ENCODE data around the gene EPHB3. TPM values are rescaled to one million over a fixed set of nuclear protein-coding genes. Genes with fewer than 3 reads are reported as not detected.

Gene EPHB3
- total RNA-seq, 1 donor from 2014 or later, result 7.8 TPM

DNA sequence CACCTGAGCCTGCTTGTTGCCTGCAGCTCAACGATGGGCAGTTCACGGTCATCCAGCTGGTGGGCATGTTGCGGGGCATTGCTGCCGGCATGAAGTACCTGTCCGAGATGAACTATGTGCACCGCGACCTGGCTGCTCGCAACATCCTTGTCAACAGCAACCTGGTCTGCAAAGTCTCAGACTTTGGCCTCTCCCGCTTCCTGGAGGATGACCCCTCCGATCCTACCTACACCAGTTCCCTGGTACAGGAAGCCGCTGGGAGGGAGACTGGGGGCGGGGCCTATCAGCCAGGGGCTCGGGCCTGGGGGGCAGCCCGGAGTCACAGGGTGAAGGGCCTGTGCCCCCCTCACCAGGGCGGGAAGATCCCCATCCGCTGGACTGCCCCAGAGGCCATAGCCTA is 18.8 kb downstream of the EPHB3 start:
- Histone ChIP-seq H3K4me1 (peaks cover 3% of the 10 kb centered on the region), H3K27me3 (no peaks in the 10 kb centered on the region), H3K9me3 (no peaks in the 10 kb centered on the region), H3K27ac (no peak overlapping the region), H3K36me3 (peaks cover 36% of the 10 kb centered on the region), H3K4me3 (no peak overlapping the region)
- no peak for ATAC-seq
- no peak for TF ChIP-seq CTCF (IDR thresholded peaks at IDR 0.05)
- DNase-seq, result no peak
- intact Hi-C loops (cut with DNase I), result no loop called here

DNA sequence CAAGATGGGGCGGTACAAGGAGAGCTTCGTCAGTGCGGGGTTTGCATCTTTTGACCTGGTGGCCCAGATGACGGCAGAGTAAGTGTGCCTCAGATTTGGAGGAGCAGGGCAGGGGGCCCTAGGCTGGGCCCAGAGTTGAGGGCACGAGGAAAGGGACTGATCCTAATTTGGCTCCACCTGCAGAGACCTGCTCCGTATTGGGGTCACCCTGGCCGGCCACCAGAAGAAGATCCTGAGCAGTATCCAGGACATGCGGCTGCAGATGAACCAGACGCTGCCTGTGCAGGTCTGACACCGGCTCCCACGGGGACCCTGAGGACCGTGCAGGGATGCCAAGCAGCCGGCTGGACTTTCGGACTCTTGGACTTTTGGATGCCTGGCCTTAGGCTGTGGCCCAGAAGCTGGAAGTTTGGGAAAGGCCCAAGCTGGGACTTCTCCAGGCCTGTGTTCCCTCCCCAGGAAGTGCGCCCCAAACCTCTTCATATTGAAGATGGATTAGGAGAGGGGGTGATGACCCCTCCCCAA is 19.8 kb downstream of the EPHB3 start:
- Histone ChIP-seq H3K4me3 (no peak overlapping the region), H3K4me1 (peaks cover 3% of the 10 kb centered on the region), H3K27me3 (no peaks in the 10 kb centered on the region), H3K9me3 (no peaks in the 10 kb centered on the region), H3K36me3 (peaks cover 36% of the 10 kb centered on the region), H3K27ac (no peak overlapping the region)
- ATAC-seq, result no peak
- intact Hi-C loops (cut with DNase I), result no loop called here
- TF ChIP-seq CTCF (IDR thresholded peaks at IDR 0.05), result no peak
- no peak for DNase-seq

DNA sequence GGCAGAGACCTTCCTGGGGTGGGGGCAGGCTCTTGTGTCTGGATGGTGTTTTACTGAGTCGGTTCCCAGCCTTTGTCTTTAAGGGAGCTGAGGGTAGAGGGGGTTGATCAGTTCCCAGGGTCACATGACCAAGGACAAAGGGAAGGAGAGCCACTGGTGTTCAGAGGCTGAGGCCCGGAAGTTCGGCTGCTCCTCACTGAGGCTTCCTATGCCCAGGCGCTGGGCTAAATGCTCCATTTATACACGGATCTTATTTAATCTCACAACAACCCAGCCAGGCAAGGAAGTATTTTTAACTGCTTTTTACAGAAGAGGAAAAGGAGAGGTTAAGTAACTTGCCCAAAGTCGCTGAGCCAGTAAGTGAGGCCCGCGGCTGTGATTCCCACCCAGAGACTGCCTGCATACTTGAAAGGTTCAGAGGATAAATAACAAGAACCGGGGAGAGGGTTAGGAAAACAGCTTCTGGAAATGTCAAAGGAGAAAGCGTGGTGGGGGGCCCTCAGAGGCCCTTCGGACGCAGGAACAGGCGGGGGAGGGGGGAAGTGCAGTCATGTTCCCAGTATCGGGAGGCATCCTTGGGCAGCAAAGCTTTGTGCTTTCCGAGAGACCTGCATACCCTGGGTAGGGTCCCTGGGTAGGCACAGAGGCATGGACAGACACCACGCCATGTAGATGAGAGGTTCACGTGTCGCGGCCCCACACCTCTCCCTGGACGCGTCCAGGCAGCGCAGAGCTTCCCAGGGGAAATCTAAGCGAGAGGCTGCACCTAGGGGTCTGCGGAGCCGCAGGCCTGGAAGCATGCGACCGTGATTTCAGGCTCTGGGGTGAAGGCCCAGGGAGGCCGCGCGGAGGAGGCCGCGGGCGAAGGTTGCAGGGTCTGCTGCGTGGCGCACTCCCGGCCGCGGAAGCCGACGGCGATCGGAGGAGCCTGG is 21.3 kb downstream of the EPHB3 start:
- Histone ChIP-seq H3K4me1 (peaks cover 3% of the 10 kb centered on the region), H3K36me3 (peaks cover 24% of the 10 kb centered on the region), H3K4me3 (peak overlapping the region; percentile 48), H3K9me3 (no peaks in the 10 kb centered on the region), H3K27me3 (no peaks in the 10 kb centered on the region), H3K27ac (peak overlapping the region; percentile 66)
- intact Hi-C loops (cut with DNase I), result no loop called here
- DNase-seq, result no peak
- TF ChIP-seq CTCF (IDR thresholded peaks at IDR 0.05), result no peak
- no peak for ATAC-seq

DNA sequence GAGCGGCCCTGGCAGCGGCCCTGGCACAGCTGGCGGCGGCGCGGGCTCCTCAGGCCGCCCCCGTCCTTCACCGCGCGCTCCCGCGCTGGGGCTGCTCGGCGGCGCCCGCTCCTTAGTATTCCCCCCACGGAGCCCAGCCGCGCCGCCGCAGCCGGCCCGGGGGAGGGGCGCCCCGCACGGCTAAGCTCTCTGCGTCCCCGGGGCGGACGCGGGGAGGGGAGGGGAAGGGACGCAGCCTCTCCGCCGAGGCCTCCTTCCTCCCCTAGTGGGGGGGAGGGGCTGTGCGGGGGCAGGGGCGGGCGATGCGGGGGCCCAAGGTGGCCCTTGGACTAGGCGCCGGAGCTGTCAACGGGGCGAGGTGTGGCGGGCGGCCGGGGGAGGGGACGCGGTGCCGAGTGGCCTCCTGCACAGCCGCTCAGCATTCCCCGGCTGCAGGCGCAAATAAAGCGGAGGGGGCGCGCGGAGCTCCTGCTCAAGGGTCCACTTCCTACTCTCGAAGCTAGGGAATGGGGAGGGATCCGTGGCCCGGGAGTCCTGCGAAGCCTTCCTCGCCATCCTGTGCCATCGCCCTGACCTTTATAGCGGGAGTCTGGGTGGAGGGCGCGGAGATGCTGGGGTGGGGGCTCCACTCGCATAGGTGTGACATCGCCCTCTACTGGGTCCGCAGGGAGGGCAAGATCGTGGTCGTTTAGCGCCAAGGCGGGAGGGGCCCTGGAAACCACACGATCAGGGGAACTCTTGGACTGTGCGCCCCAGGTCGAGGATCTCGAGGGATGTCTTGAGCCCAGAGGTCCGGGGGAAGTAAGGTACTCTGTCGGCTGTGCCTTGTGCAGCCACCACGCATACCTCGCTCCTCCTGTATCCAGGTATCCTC is 22.2 kb downstream of the EPHB3 start:
- intact Hi-C loops (cut with DNase I), result no loop called here
- H3K27ac ChIP-seq, result peak overlapping the region; percentile 66
- ATAC-seq, result peak; percentile 51
- H3K27me3 ChIP-seq, result no peaks in the 10 kb centered on the region
- no peaks in the 10 kb centered on the region for H3K9me3 ChIP-seq
- peak; percentile 18 for TF ChIP-seq CTCF (IDR thresholded peaks at IDR 0.05)
- peak overlapping the region; percentile 48 for H3K4me3 ChIP-seq
- no peak for DNase-seq
- H3K4me1 ChIP-seq, result peaks cover 3% of the 10 kb centered on the region
- H3K36me3 ChIP-seq, result peaks cover 22% of the 10 kb centered on the region

- H3K9me3 ChIP-seq, result no peaks in the 10 kb centered on the region
- TF ChIP-seq CTCF (IDR thresholded peaks at IDR 0.05), result no peak
- no peak overlapping the region for H3K4me3 ChIP-seq
- DNase-seq (no peak), ATAC-seq (peak; percentile 56)
- intact Hi-C loops (cut with DNase I), result no loop called here
- peaks cover 21% of the 10 kb centered on the region for H3K36me3 ChIP-seq
- H3K27me3 ChIP-seq, result no peaks in the 10 kb centered on the region
- peaks cover 3% of the 10 kb centered on the region for H3K4me1 ChIP-seq
- no peak overlapping the region for H3K27ac ChIP-seq
These were observed 22.9 kb downstream of the EPHB3 start for GRCh38 chr3:184584464-184584891.
